ENCODE measurements around the gene WDR6. TPM values are rescaled to one million over a fixed set of nuclear protein-coding genes. Genes with fewer than 3 reads are reported as not detected.
A peak's percentile ranks its signal among the peaks of the same experiment; 100 is the strongest.

The WDR6 gene
- total RNA-seq, 2 experiments from 2014 or later = 109 to 127 TPM

DNA sequence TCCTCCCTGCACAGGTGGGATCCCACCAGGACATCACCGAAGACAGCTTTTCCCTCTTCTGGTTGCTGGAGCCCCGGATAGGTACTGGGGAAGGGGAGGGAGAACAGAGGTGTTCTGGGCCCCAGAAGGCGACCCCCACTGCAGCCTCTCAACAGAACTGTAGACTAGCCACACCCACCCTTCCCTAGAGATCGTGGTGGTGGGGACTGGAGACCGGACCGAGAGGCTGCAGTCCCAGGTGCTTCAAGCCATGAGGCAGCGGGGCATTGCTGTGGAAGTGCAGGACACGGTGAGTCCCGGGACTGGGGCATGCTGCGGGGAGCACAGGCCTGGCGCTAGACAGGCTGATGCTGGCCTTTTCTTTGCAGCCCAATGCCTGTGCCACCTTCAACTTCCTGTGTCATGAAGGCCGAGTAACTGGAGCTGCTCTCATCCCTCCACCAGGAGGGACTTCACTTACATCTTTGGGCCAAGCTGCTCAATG, 15.5 kb downstream of the WDR6 start:
- no peak for ATAC-seq
- intact Hi-C loops (cut with DNase I, micrococcal nuclease) = loop anchor here (1.0 to 10.0 kb wide), 7 partner anchors 135 to 1548 kb away; partner anchors contain the start of genes AMT (in 1 of the 2), CDC25A (in 1 of the 2), IP6K2 (in 1 of the 2) and NICN1 (in 1 of the 2)
- H3K36me3 Mint-ChIP-seq (ENCODE audit: low read depth) = peaks cover 52% of the 10 kb centered on the region

GRCh38 chr3:49023775-49024174, 16.6 kb downstream of the WDR6 start:
- DNase-seq = no peak
- Mint-ChIP-seq H3K4me3 (peak overlapping the region; percentile 95), H3K9me3 (ENCODE audit: low read depth) (no peaks in the 10 kb centered on the region), H3K27ac (peak overlapping the region; percentile 79), H3K36me3 (ENCODE audit: low read depth) (peaks cover 61% of the 10 kb centered on the region), H3K27me3 (no peaks in the 10 kb centered on the region), H3K4me1 (peaks cover 66% of the 10 kb centered on the region)
- ChIA-PET CTCF (interaction anchor here (0.6 to 5.7 kb wide), 7 partner anchors 11 to 625 kb away, joined by 3 to 43 read pairs (median 6); partner anchors contain the start of genes DAG1, P4HTM and WDR6), POLR2A (interaction anchor here (0.6 to 9.0 kb wide), 3 partner anchors 15 to 101 kb away, joined by 3 to 102 read pairs (median 31); partner anchors contain the start of genes QRICH1 and WDR6)
- intact Hi-C loops (cut with DNase I, micrococcal nuclease) = loop anchor here (5.0 to 10.0 kb wide), 4 partner anchors 401 to 1549 kb away; partner anchors contain the start of genes AMT (in 1 of the 2), CDC25A (in 1 of the 2), NICN1 (in 1 of the 2) and SCAP (in 1 of the 2)
- no peak for ATAC-seq

More for the DNA sequence above, 15.5 kb downstream of the WDR6 start:
- no peaks in the 10 kb centered on the region for H3K9me3 Mint-ChIP-seq (ENCODE audit: low read depth)
- POLR2A ChIA-PET = interaction anchor here (2.0 to 9.0 kb wide), 3 partner anchors 14 to 104 kb away, joined by 9 to 102 read pairs (median 31); partner anchors contain the start of genes ARIH2, QRICH1 and WDR6
- peak; percentile 41 for DNase-seq
- H3K4me1 Mint-ChIP-seq = peaks cover 59% of the 10 kb centered on the region
- H3K4me3 Mint-ChIP-seq = peak overlapping the region; percentile 95
- CTCF ChIA-PET = interaction anchor here (0.7 to 5.7 kb wide), 8 partner anchors 10 to 1604 kb away, joined by 3 to 43 read pairs (median 4); partner anchors contain the start of genes ARIH2, NCKIPSD, P4HTM and WDR6
- no peaks in the 10 kb centered on the region for H3K27me3 Mint-ChIP-seq
- H3K27ac Mint-ChIP-seq = peak overlapping the region; percentile 96

- H3K9me3 Mint-ChIP-seq (ENCODE audit: low read depth) = no peaks in the 10 kb centered on the region
- CTCF ChIA-PET = interaction anchor here (0.6 to 5.7 kb wide), 7 partner anchors 11 to 1269 kb away, joined by 3 to 43 read pairs (median 4); partner anchors contain the start of genes DAG1 and P4HTM
Observed at GRCh38 chr3:49024449-49024848, 17.3 kb downstream of the WDR6 start.

DNA sequence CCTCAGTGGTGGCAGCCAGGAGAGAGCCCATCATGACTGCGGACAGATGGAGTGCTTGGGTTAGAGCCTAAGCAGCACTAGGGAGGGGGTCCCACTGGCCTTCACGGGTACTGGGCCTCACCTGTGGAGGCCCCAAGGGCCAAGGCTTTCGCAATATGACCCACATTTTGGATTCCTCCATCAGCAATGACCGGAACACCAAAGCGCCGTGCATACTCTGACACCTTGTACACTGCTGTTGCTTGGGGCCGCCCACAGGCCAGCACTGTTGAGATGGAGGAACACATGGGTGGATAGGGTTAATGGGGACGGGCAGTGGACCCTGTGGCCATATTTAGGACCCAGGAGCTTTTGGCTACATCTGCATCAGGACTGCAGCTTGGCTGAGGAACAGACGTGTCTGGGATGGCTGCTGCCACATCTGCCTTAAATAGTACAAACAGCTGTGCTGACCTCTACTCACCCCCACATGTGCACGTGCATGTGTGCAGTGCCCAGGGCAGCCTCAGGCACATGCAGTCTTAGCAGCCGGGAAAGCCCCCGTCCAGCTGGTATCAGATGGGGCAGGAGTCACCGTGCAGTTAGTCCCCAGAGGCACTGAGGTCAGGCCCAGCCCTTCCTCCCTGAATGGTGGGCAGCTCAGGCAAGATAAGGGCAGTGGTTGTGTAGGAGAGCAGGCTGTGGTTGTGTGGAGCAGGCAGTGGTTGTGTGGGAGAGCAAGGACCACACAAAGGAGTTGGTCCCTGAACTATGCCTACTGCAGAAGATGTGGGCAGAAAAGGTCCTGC, 18.0 kb downstream of the WDR6 start:
- H3K4me3 Mint-ChIP-seq = no peak overlapping the region
- intact Hi-C loops (cut with DNase I, micrococcal nuclease) = loop anchor here in 1 of 2 experiments (10.0 kb wide), 2 partner anchors 400 to 1550 kb away; partner anchors contain the start of genes AMT, NICN1 and SCAP
- DNase-seq (no peak), ATAC-seq (no peak)
- no peaks in the 10 kb centered on the region for H3K9me3 Mint-ChIP-seq (ENCODE audit: low read depth)
- peaks cover 69% of the 10 kb centered on the region for H3K36me3 Mint-ChIP-seq (ENCODE audit: low read depth)
- H3K27ac Mint-ChIP-seq = peak overlapping the region; percentile 64
- no peaks in the 10 kb centered on the region for H3K27me3 Mint-ChIP-seq
- ChIA-PET CTCF (interaction anchor here (0.6 to 5.7 kb wide), 5 partner anchors 12 to 399 kb away, joined by 3 to 43 read pairs (median 5); partner anchors contain the start of genes P4HTM and WDR6), POLR2A (interaction anchor here (5.0 kb wide), 1 partner anchor 68 kb away, joined by 31 read pairs; the partner anchor contains the start of gene QRICH1)
- H3K4me1 Mint-ChIP-seq = peaks cover 64% of the 10 kb centered on the region

More at GRCh38 chr3:49024449-49024848, 17.3 kb downstream of the WDR6 start:
- intact Hi-C loops (cut with DNase I, micrococcal nuclease) = loop anchor here (5.0 to 10.0 kb wide), 4 partner anchors 400 to 1550 kb away; partner anchors contain the start of genes AMT (in 1 of the 2), CDC25A (in 1 of the 2), NICN1 (in 1 of the 2) and SCAP (in 1 of the 2)
- H3K27me3 Mint-ChIP-seq = no peaks in the 10 kb centered on the region
- ATAC-seq (no peak), DNase-seq (no peak)
- H3K36me3 Mint-ChIP-seq (ENCODE audit: low read depth) = peaks cover 66% of the 10 kb centered on the region
- H3K27ac Mint-ChIP-seq = no peak overlapping the region
- peaks cover 66% of the 10 kb centered on the region for H3K4me1 Mint-ChIP-seq
- POLR2A ChIA-PET = interaction anchor here (5.0 to 9.0 kb wide), 2 partner anchors 16 to 69 kb away, joined by 31 to 102 read pairs; partner anchors contain the start of genes QRICH1 and WDR6
- no peak overlapping the region for H3K4me3 Mint-ChIP-seq

- peaks cover 69% of the 10 kb centered on the region for H3K36me3 Mint-ChIP-seq (ENCODE audit: low read depth)
Observed at GRCh38 chr3:49025793-49026520, 18.8 kb downstream of the WDR6 start.

GRCh38 chr3:49026536-49026935, 19.3 kb downstream of the WDR6 start:
- peaks cover 63% of the 10 kb centered on the region for H3K4me1 Mint-ChIP-seq
- ATAC-seq = no peak
- POLR2A ChIA-PET = interaction anchor here (0.7 kb wide), 2 partner anchors 15 to 385 kb away, joined by 3 read pairs; partner anchors contain the start of genes RHOA and TCTA
- H3K27ac Mint-ChIP-seq = peak overlapping the region; percentile 97
- intact Hi-C loops (cut with DNase I, micrococcal nuclease) = loop anchor here in 1 of 2 experiments (10.0 kb wide), 2 partner anchors 398 to 1552 kb away; partner anchors contain the start of genes AMT, NICN1 and SCAP
- no peak for DNase-seq
- peaks cover 72% of the 10 kb centered on the region for H3K36me3 Mint-ChIP-seq (ENCODE audit: low read depth)
- H3K27me3 Mint-ChIP-seq = no peaks in the 10 kb centered on the region
- peak overlapping the region; percentile 89 for H3K4me3 Mint-ChIP-seq
- CTCF ChIA-PET = interaction anchor here (1.2 kb wide), 1 partner anchor 20 kb away, joined by 3 read pairs; the partner anchor contains the start of gene WDR6
- no peaks in the 10 kb centered on the region for H3K9me3 Mint-ChIP-seq (ENCODE audit: low read depth)

More at GRCh38 chr3:49025793-49026520, 18.8 kb downstream of the WDR6 start:
- Mint-ChIP-seq H3K27me3 (no peaks in the 10 kb centered on the region), H3K9me3 (ENCODE audit: low read depth) (no peaks in the 10 kb centered on the region), H3K27ac (peak overlapping the region; percentile 97), H3K4me3 (peak overlapping the region; percentile 89), H3K4me1 (peaks cover 63% of the 10 kb centered on the region)
- ChIA-PET POLR2A (interaction anchor here (5.0 kb wide), 1 partner anchor 68 kb away, joined by 31 read pairs; the partner anchor contains the start of gene QRICH1), CTCF (interaction anchor here (0.6 to 5.7 kb wide), 3 partner anchors 19 to 84 kb away, joined by 3 to 43 read pairs (median 5); partner anchors contain the start of genes P4HTM and WDR6)
- ATAC-seq (no peak), DNase-seq (no peak)
- intact Hi-C loops (cut with DNase I, micrococcal nuclease) = loop anchor here in 1 of 2 experiments (10.0 kb wide), 2 partner anchors 399 to 1551 kb away; partner anchors contain the start of genes AMT, NICN1 and SCAP

- Mint-ChIP-seq H3K4me3 (peak overlapping the region; percentile 89), H3K27me3 (no peaks in the 10 kb centered on the region), H3K27ac (peak overlapping the region; percentile 97), H3K9me3 (ENCODE audit: low read depth) (no peaks in the 10 kb centered on the region), H3K36me3 (ENCODE audit: low read depth) (peaks cover 76% of the 10 kb centered on the region), H3K4me1 (peaks cover 63% of the 10 kb centered on the region)
- CTCF ChIA-PET = interaction anchor here (2.2 kb wide), 1 partner anchor 66 kb away, joined by 10 read pairs; the partner anchor contains the start of gene QRICH1
- ATAC-seq (no peak), DNase-seq (no peak)
- POLR2A ChIA-PET = interaction anchor here (0.6 kb wide), 1 partner anchor 1351 kb away, joined by 3 read pairs; no protein-coding TSS in a partner anchor
- intact Hi-C loops (cut with DNase I, micrococcal nuclease) = loop anchor here (2.0 to 10.0 kb wide), 7 partner anchors 65 to 1553 kb away; partner anchors contain the start of genes AMT (in 1 of the 2), ARIH2 (in 1 of the 2), DAG1 (in 1 of the 2) and NICN1 (in 1 of the 2)
Observed at GRCh38 chr3:49027634-49028033, 20.4 kb downstream of the WDR6 start.

GRCh38 chr3:49028298-49028672, 21.1 kb downstream of the WDR6 start:
- Mint-ChIP-seq H3K36me3 (ENCODE audit: low read depth) (peaks cover 74% of the 10 kb centered on the region), H3K4me3 (peak overlapping the region; percentile 89), H3K9me3 (ENCODE audit: low read depth) (no peaks in the 10 kb centered on the region), H3K27me3 (no peaks in the 10 kb centered on the region), H3K27ac (peak overlapping the region; percentile 97), H3K4me1 (peaks cover 58% of the 10 kb centered on the region)
- ChIA-PET POLR2A (interaction anchor here (0.6 to 1.8 kb wide), 6 partner anchors 8 to 383 kb away, joined by 3 to 26 read pairs (median 6); partner anchors contain the start of genes DALRD3 and RHOA), CTCF (interaction anchor here (1.7 to 2.2 kb wide), 3 partner anchors 21 to 66 kb away, joined by 7 to 10 read pairs (median 9); partner anchors contain the start of genes QRICH1 and WDR6)
- DNase-seq (no peak), ATAC-seq (no peak)
- intact Hi-C loops (cut with DNase I, micrococcal nuclease) = loop anchor here (2.0 to 10.0 kb wide), 7 partner anchors 65 to 1553 kb away; partner anchors contain the start of genes AMT (in 1 of the 2), ARIH2 (in 1 of the 2), DAG1 (in 1 of the 2) and NICN1 (in 1 of the 2)

All from activated CD4-positive, alpha-beta T cell treated with anti-CD3 and anti-CD28 coated beads for 36 hours (primary cell).